Measurements from ENCODE around the gene CENPX. TPM values are rescaled to one million over a fixed set of nuclear protein-coding genes. Genes with fewer than 3 reads are reported as not detected.

Gene CENPX
- total RNA-seq, 1 donor from 2014 or later = 69.3 TPM

GRCh38 chr17:81980707-81981343, 41.9 kb downstream of the CENPX start:
- DNase-seq (ENCODE audit: extremely low spot score, unreplicated experiment) = no peak
- Mint-ChIP-seq H3K4me1 (ENCODE audit: unreplicated experiment) (no peaks in the 10 kb centered on the region), H3K9me3 (no peaks in the 10 kb centered on the region), H3K36me3 (peaks cover 7% of the 10 kb centered on the region), H3K27ac (peak overlapping the region; percentile 74), H3K27me3 (no peaks in the 10 kb centered on the region), H3K4me3 (peak overlapping the region; percentile 82)
- TF ChIP-seq CTCF (conservative IDR thresholded peaks at IDR 0.05) = no peak

DNA sequence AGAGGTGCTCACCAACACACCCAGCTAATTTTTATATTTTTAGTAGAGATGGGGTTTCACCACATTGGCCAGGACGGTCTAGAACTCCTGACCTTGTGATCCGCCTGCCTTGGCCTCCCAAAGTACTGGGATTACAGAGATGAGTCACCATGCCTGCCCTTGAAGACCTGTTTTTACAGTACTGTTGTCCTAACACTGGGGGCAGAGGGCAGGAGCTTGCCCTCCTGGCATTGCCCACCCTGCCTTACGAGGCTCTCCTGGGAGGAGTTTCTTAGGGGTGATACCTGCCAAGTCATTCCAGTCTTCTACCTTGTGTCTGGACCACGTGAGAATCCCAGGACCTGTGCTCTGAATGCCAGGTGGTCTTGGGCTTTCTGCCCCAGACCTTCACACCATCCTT, 42.6 kb downstream of the CENPX start:
- Mint-ChIP-seq H3K36me3 (peaks cover 6% of the 10 kb centered on the region), H3K4me1 (ENCODE audit: unreplicated experiment) (no peaks in the 10 kb centered on the region), H3K4me3 (peak overlapping the region; percentile 82), H3K9me3 (no peaks in the 10 kb centered on the region), H3K27ac (peak overlapping the region; percentile 74), H3K27me3 (no peaks in the 10 kb centered on the region)
- DNase-seq (ENCODE audit: extremely low spot score, unreplicated experiment) = no peak
- no peak for TF ChIP-seq CTCF (conservative IDR thresholded peaks at IDR 0.05)

- Mint-ChIP-seq H3K4me1 (ENCODE audit: unreplicated experiment) (no peaks in the 10 kb centered on the region), H3K27ac (peak overlapping the region; percentile 44)
- no peak for DNase-seq (ENCODE audit: extremely low spot score, unreplicated experiment)
These were observed 44.0 kb downstream of the CENPX start for GRCh38 chr17:81978524-81979298.

GRCh38 chr17:81977211-81977808, 45.4 kb downstream of the CENPX start, which contains the start of gene ASPSCR1:
Gene ASPSCR1, plus strand, starts transcription at chr17:81977629. Its CDS starts 18 bp downstream, at chr17:81977647.
- Mint-ChIP-seq H3K27me3 (no peaks in the 10 kb centered on the region), H3K36me3 (peaks cover 3% of the 10 kb centered on the region), H3K4me3 (peak within 1 kb of the TSS; percentile 95), H3K4me1 (ENCODE audit: unreplicated experiment) (no peaks in the 10 kb centered on the region), H3K9me3 (no peaks in the 10 kb centered on the region), H3K27ac (peak within 1 kb of the TSS; percentile 94)
- peak; percentile 95 for DNase-seq (ENCODE audit: extremely low spot score, unreplicated experiment)
- no peak for TF ChIP-seq CTCF (conservative IDR thresholded peaks at IDR 0.05)

More at GRCh38 chr17:81978524-81979298, 44.0 kb downstream of the CENPX start:
- TF ChIP-seq CTCF (conservative IDR thresholded peaks at IDR 0.05) = no peak
- no peaks in the 10 kb centered on the region for H3K9me3 Mint-ChIP-seq
- H3K36me3 Mint-ChIP-seq = peaks cover 3% of the 10 kb centered on the region
- H3K4me3 Mint-ChIP-seq = peak overlapping the region; percentile 82
- H3K27me3 Mint-ChIP-seq = no peaks in the 10 kb centered on the region

DNA sequence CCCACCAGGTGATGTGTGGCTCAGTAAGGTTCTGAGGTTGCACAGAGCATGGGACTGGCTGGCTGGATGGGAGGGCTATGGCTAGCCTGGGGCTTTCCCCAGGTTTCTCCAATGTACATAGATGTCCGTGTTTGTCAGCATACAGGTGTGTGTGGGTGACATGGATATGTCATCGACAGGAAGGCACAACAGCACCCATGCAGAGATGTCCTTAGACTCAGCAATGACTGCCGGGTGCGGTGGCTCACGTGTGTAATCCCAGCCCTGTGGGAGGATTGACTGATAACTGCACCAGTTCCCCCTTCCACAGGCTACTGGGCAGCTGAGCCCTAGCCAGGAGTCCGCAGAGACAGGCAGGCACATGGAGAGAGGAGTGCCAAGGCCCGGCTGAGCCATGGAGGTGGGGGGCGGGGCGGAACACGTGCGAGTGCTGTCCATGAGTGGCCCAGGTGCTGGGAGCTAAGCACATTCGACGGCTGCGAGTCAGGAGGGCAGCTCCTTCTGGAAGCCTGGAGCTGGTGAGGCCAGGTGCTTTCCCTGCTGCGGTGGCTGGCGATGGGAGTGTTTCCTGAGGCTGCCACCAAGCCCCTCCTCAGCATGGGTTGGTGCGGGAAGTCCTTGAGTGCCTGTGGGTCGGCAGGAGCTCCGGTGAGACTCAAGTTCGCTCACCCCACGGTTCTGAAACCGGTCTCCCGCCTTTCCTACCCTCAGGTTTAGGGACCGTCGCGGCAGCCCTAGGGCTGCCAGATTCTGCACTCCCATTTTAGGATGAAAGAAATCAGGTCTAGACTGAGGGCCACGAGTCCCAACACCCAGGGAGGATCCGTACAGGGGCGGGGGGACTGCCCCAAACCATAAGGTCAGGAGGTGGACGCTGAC, 46.1 kb downstream of the CENPX start:
- Mint-ChIP-seq H3K27me3 (no peaks in the 10 kb centered on the region), H3K4me3 (peak overlapping the region; percentile 95), H3K4me1 (ENCODE audit: unreplicated experiment) (no peaks in the 10 kb centered on the region), H3K36me3 (peaks cover 3% of the 10 kb centered on the region), H3K27ac (peak overlapping the region; percentile 94), H3K9me3 (no peaks in the 10 kb centered on the region)
- no peak for TF ChIP-seq CTCF (conservative IDR thresholded peaks at IDR 0.05)
- no peak for DNase-seq (ENCODE audit: extremely low spot score, unreplicated experiment)

All from type B pancreatic cell (in vitro differentiated cells).